Activated CD8-positive, alpha-beta T cell treated with anti-CD3 and anti-CD28 coated beads, Interleukin-2, amount 10 ng/mL, durations not matched to agents 7 days and 5 days (primary cell): ENCODE data around the gene INPP5F. TPM values are rescaled to one million over a fixed set of nuclear protein-coding genes. Genes with fewer than 3 reads are reported as not detected.

Experiments used
- ATAC-seq: fragments of 150-1000 bp; cut with Tn5 transposase; one replicate; pipeline ENCODE4 v1.10.0; 2021; ENCODE audit warnings: moderate library complexity
- CTCF ChIA-PET: fragments of 350-600 bp; sonication (Branson Sonifier 250); formaldehyde crosslinking; loops from one replicate; lab custom pipeline; 2021; ENCODE audit warnings: antibody characterized with exemption; lab: Charles Lee
- POLR2A ChIA-PET: fragments of 350-600 bp; sonication (Branson Sonifier 250); formaldehyde crosslinking; loops from one replicate; lab custom pipeline; 2021; ENCODE audit warnings: antibody characterized with exemption; lab: Charles Lee
- DNase-seq: peaks from one replicate; pipeline ENCODE4 v3.0.0-alpha.2; 2020
- H3K27ac Mint-ChIP-seq: one replicate; pipeline ENCODE4 v1.8.0; 2021; ENCODE audit warnings: mild to moderate bottlenecking, mixed read lengths
- H3K27me3 Mint-ChIP-seq: one replicate; pipeline ENCODE4 v1.8.0; 2021; ENCODE audit warnings: low read depth, mixed read lengths
- H3K36me3 Mint-ChIP-seq: one replicate; pipeline ENCODE4 v1.8.0; 2021; ENCODE audit warnings: low read depth, mixed read lengths
- H3K4me1 Mint-ChIP-seq: one replicate; pipeline ENCODE4 v1.8.0; 2021; ENCODE audit warnings: low read depth, mixed read lengths
- H3K4me3 Mint-ChIP-seq: one replicate; pipeline ENCODE4 v1.8.0; 2021; ENCODE audit warnings: mild to moderate bottlenecking, mixed read lengths
- H3K9me3 Mint-ChIP-seq: one replicate; pipeline ENCODE4 v1.8.0; 2022; ENCODE audit warnings: mixed read lengths; ENCODE audit not compliant: insufficient read depth
- total RNA-seq, 2 experiments: library from RNA; stranded (reverse); gene quantifications; one replicate each; pipeline ENCODE4 v1.2.3, GENCODE V29; 2021

INPP5F gene
- total RNA-seq, 2 experiments from 2014 or later, result 15.9 to 17.6 TPM

- Mint-ChIP-seq H3K36me3 (no peaks in the 10 kb centered on the region), H3K4me3 (no peak overlapping the region), H3K9me3 (no peaks in the 10 kb centered on the region), H3K4me1 (peaks cover 33% of the 10 kb centered on the region), H3K27ac (no peak overlapping the region), H3K27me3 (no peaks in the 10 kb centered on the region)
- DNase-seq (no peak), ATAC-seq (no peak)
- ChIA-PET POLR2A (no interaction called here), CTCF (interaction anchor here (1.4 to 5.1 kb wide), 2 partner anchors 15 to 61 kb away, joined by 7 to 76 read pairs; no protein-coding TSS in a partner anchor)
Observed at GRCh38 chr10:119689016-119689580, 36.8 kb upstream of the INPP5F start.

GRCh38 chr10:119691726-119692125 is 34.1 kb upstream of the INPP5F start:
- Mint-ChIP-seq H3K4me3 (no peak overlapping the region), H3K27ac (no peak overlapping the region), H3K4me1 (peaks cover 30% of the 10 kb centered on the region), H3K36me3 (no peaks in the 10 kb centered on the region), H3K27me3 (no peaks in the 10 kb centered on the region), H3K9me3 (no peaks in the 10 kb centered on the region)
- ATAC-seq (peak; percentile 34), DNase-seq (no peak)
- ChIA-PET POLR2A (interaction anchor here (0.7 kb wide), 1 partner anchor 34 kb away, joined by 3 read pairs; the partner anchor contains the start of gene INPP5F), CTCF (interaction anchor here (1.1 kb wide), 1 partner anchor 59 kb away, joined by 4 read pairs; no protein-coding TSS in a partner anchor)

- Mint-ChIP-seq H3K9me3 (no peaks in the 10 kb centered on the region), H3K4me3 (no peak overlapping the region), H3K27me3 (no peaks in the 10 kb centered on the region), H3K36me3 (no peaks in the 10 kb centered on the region), H3K4me1 (peaks cover 15% of the 10 kb centered on the region), H3K27ac (no peak overlapping the region)
- ChIA-PET POLR2A (no interaction called here), CTCF (interaction anchor here (1.2 kb wide), 1 partner anchor 11 kb away, joined by 3 read pairs; no protein-coding TSS in a partner anchor)
- no peak for ATAC-seq
- peak; percentile 29 for DNase-seq
Observed at GRCh38 chr10:119693262-119693957, 32.4 kb upstream of the INPP5F start.

- ChIA-PET CTCF (interaction anchor here (0.8 to 2.2 kb wide), 4 partner anchors 8 to 27 kb away, joined by 3 to 13 read pairs (median 6); no protein-coding TSS in a partner anchor), POLR2A (no interaction called here)
- DNase-seq (no peak), ATAC-seq (no peak)
- no peaks in the 10 kb centered on the region for H3K9me3 Mint-ChIP-seq
- peaks cover 2% of the 10 kb centered on the region for H3K27me3 Mint-ChIP-seq
- no peak overlapping the region for H3K4me3 Mint-ChIP-seq
- H3K4me1 Mint-ChIP-seq, result peaks cover 15% of the 10 kb centered on the region
- no peaks in the 10 kb centered on the region for H3K36me3 Mint-ChIP-seq
- no peak overlapping the region for H3K27ac Mint-ChIP-seq
Observed at GRCh38 chr10:119694608-119695007, 31.2 kb upstream of the INPP5F start.

GRCh38 chr10:119700321-119700954 is 25.4 kb upstream of the INPP5F start:
- H3K27me3 Mint-ChIP-seq, result peaks cover 2% of the 10 kb centered on the region
- H3K27ac Mint-ChIP-seq, result no peak overlapping the region
- ATAC-seq (no peak), DNase-seq (no peak)
- peaks cover 4% of the 10 kb centered on the region for H3K9me3 Mint-ChIP-seq
- no peak overlapping the region for H3K4me3 Mint-ChIP-seq
- CTCF ChIA-PET, result interaction anchor here (1.2 to 2.8 kb wide), 3 partner anchors 9 to 50 kb away, joined by 3 to 18 read pairs (median 5); no protein-coding TSS in a partner anchor
- no peaks in the 10 kb centered on the region for H3K36me3 Mint-ChIP-seq
- POLR2A ChIA-PET, result no interaction called here
- H3K4me1 Mint-ChIP-seq, result peaks cover 24% of the 10 kb centered on the region

GRCh38 chr10:119701861-119702260 is 24.0 kb upstream of the INPP5F start:
- Mint-ChIP-seq H3K36me3 (peaks cover 8% of the 10 kb centered on the region), H3K9me3 (peaks cover 15% of the 10 kb centered on the region), H3K27ac (no peak overlapping the region), H3K27me3 (peaks cover 2% of the 10 kb centered on the region), H3K4me3 (no peak overlapping the region), H3K4me1 (peaks cover 33% of the 10 kb centered on the region)
- ChIA-PET POLR2A (interaction anchor here (1.0 kb wide), 1 partner anchor 23 kb away, joined by 3 read pairs; no protein-coding TSS in a partner anchor), CTCF (interaction anchor here (1.0 to 2.8 kb wide), 5 partner anchors 15 to 158 kb away, joined by 3 to 18 read pairs (median 4); partner anchors contain the start of gene INPP5F)
- DNase-seq, result no peak
- no peak for ATAC-seq

- ChIA-PET CTCF (interaction anchor here (1.0 to 2.8 kb wide), 5 partner anchors 15 to 157 kb away, joined by 3 to 18 read pairs (median 4); partner anchors contain the start of gene INPP5F), POLR2A (interaction anchor here (1.0 kb wide), 1 partner anchor 23 kb away, joined by 3 read pairs; no protein-coding TSS in a partner anchor)
- Mint-ChIP-seq H3K4me3 (no peak overlapping the region), H3K36me3 (peaks cover 15% of the 10 kb centered on the region), H3K9me3 (peaks cover 21% of the 10 kb centered on the region), H3K27ac (no peak overlapping the region), H3K4me1 (peaks cover 33% of the 10 kb centered on the region), H3K27me3 (peaks cover 2% of the 10 kb centered on the region)
- ATAC-seq (no peak), DNase-seq (no peak)
Observed at GRCh38 chr10:119702583-119702982, 23.3 kb upstream of the INPP5F start.

GRCh38 chr10:119703903-119704508 is 21.8 kb upstream of the INPP5F start:
- ATAC-seq (no peak), DNase-seq (no peak)
- Mint-ChIP-seq H3K4me1 (peaks cover 33% of the 10 kb centered on the region), H3K4me3 (no peak overlapping the region), H3K9me3 (peaks cover 21% of the 10 kb centered on the region), H3K36me3 (peaks cover 15% of the 10 kb centered on the region), H3K27me3 (no peaks in the 10 kb centered on the region), H3K27ac (peak overlapping the region; percentile 86)
- ChIA-PET CTCF (interaction anchor here (0.8 to 3.0 kb wide), 10 partner anchors 9 to 155 kb away, joined by 3 to 25 read pairs (median 4); partner anchors contain the start of gene INPP5F), POLR2A (interaction anchor here (0.6 to 1.2 kb wide), 3 partner anchors 18 to 24 kb away, joined by 3 read pairs; no protein-coding TSS in a partner anchor)

- Mint-ChIP-seq H3K4me1 (peaks cover 29% of the 10 kb centered on the region), H3K9me3 (peaks cover 21% of the 10 kb centered on the region), H3K27ac (peak overlapping the region; percentile 86), H3K27me3 (no peaks in the 10 kb centered on the region), H3K4me3 (peak overlapping the region; percentile 22), H3K36me3 (peaks cover 15% of the 10 kb centered on the region)
- DNase-seq (no peak), ATAC-seq (peak; percentile 59)
- ChIA-PET POLR2A (interaction anchor here (0.7 to 2.2 kb wide), 3 partner anchors 9 to 20 kb away, joined by 3 to 20 read pairs (median 3); partner anchors contain the start of gene INPP5F), CTCF (interaction anchor here (1.4 to 3.0 kb wide), 4 partner anchors 10 to 21 kb away, joined by 4 to 25 read pairs (median 10); partner anchors contain the start of gene INPP5F)
Observed at GRCh38 chr10:119705434-119705831, 20.4 kb upstream of the INPP5F start.

- ATAC-seq, result no peak
- POLR2A ChIA-PET, result interaction anchor here (2.2 kb wide), 1 partner anchor 19 kb away, joined by 20 read pairs; the partner anchor contains the start of gene INPP5F
- peaks cover 18% of the 10 kb centered on the region for H3K36me3 Mint-ChIP-seq
- H3K4me1 Mint-ChIP-seq, result peaks cover 27% of the 10 kb centered on the region
- no peak for DNase-seq
- CTCF ChIA-PET, result interaction anchor here (1.4 kb wide), 1 partner anchor 12 kb away, joined by 4 read pairs; no protein-coding TSS in a partner anchor
- H3K4me3 Mint-ChIP-seq, result no peak overlapping the region
- peaks cover 21% of the 10 kb centered on the region for H3K9me3 Mint-ChIP-seq
- no peak overlapping the region for H3K27ac Mint-ChIP-seq
- H3K27me3 Mint-ChIP-seq, result no peaks in the 10 kb centered on the region
Observed at GRCh38 chr10:119706521-119707278, 19.1 kb upstream of the INPP5F start.
